Erythroblast (primary cell): ENCODE data around the gene EIF4G3.
A peak's percentile ranks its signal among the peaks of the same experiment; 100 is the strongest.

Source experiments
- GATA1 ChIP-seq: IDR thresholded peaks from 2 replicates; pipeline ENCODE4 v1.6.1; 2011; ENCODE audit warnings: low read depth, mild to moderate bottlenecking, control low read depth, low read length, moderate library complexity
- POLR2A ChIP-seq: IDR thresholded peaks from 2 replicates; pipeline ENCODE4 v1.6.1; 2011; ENCODE audit warnings: mild to moderate bottlenecking, low read length

DNA sequence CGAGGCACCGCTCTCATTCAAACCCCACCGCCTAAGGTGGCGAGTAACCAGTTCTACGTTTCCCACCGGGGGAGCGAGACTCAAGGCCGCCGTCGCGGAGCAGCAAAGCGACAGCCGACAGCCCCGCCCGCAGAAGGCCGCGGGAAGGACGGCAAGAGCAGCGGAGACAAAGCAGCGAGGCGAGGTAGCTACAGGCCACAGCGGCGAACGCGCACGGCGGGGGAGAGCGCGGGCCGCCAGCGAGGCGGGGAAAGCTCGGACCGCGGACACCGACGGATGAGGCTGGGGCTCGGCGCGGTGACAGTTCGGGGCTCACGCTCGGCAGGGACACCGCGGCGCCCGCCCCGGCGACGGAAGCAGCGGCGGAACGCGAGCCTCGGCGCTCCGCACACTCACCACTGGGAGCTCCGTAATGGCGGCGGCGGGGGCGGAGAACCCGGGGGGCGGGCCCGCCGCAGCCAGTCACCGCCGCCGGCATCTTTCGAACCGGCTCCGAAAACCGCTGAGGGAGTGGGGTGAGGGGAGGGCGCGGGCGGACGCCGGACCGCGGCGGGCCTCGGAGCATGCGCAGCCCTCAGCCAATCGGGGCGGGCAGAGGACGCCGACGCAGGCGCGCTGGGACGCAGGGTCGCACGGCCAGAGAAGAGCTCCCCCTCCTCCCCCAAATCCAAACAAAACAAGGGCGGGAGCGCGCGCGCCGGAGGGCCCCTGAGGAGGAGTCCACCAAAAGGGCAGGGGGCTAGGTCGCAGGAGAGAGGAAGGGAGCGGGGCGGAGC, 390.3 kb downstream of the EIF4G3 start:
- TF ChIP-seq POLR2A (peak; percentile 82), GATA1 (no peak)
